Embryonic facial prominence (tissue), 1 donor: ENCODE results near the gene MYLK.

Experiments
- DNase-seq: peaks from one replicate; pipeline ENCODE4 v3.0.0-alpha.2; 2016; ENCODE audit errors: extremely low spot score

The MYLK gene

GRCh38 chr3:123700791-123701722, 183.1 kb downstream of the MYLK start:
- no peak for DNase-seq

- no peak for DNase-seq
Observed at GRCh38 chr3:123698813-123699212, 185.3 kb downstream of the MYLK start.

- DNase-seq, result no peak
Observed at GRCh38 chr3:123696808-123697207, 187.3 kb downstream of the MYLK start.

- no peak for DNase-seq
Observed at GRCh38 chr3:123695731-123696640, 188.1 kb downstream of the MYLK start.

GRCh38 chr3:123695152-123695551, 189.0 kb downstream of the MYLK start:
- no peak for DNase-seq

GRCh38 chr3:123694366-123695087, 189.6 kb downstream of the MYLK start:
- DNase-seq, result no peak

GRCh38 chr3:123693584-123694190, 190.4 kb downstream of the MYLK start:
- no peak for DNase-seq

- no peak for DNase-seq
Observed at GRCh38 chr3:123692671-123693070, 191.5 kb downstream of the MYLK start.

- no peak for DNase-seq
Observed at GRCh38 chr3:123692041-123692440, 192.1 kb downstream of the MYLK start.

- DNase-seq, result no peak
Observed at GRCh38 chr3:123689831-123690230, 194.3 kb downstream of the MYLK start.

- no peak for DNase-seq
Observed at GRCh38 chr3:123688241-123688747, 195.8 kb downstream of the MYLK start.

GRCh38 chr3:123687286-123687685, 196.8 kb downstream of the MYLK start:
- DNase-seq, result no peak

- no peak for DNase-seq
Observed at GRCh38 chr3:123686251-123686650, 197.9 kb downstream of the MYLK start.

- peak; percentile 29 for DNase-seq
Observed at GRCh38 chr3:123685780-123686179, 198.4 kb downstream of the MYLK start.

GRCh38 chr3:123684636-123685035, 199.5 kb downstream of the MYLK start:
- DNase-seq, result no peak

- no peak for DNase-seq
Observed at GRCh38 chr3:123684209-123684608, 199.9 kb downstream of the MYLK start.

GRCh38 chr3:123683505-123684154, 200.5 kb downstream of the MYLK start:
- no peak for DNase-seq

- no peak for DNase-seq
Observed at GRCh38 chr3:123682781-123683504, 201.2 kb downstream of the MYLK start.

- no peak for DNase-seq
Observed at GRCh38 chr3:123682302-123682701, 201.8 kb downstream of the MYLK start.
